Measurements from ENCODE around the gene APOBEC2. TPM values are rescaled to one million over a fixed set of nuclear protein-coding genes. Genes with fewer than 3 reads are reported as not detected.

The APOBEC2 gene
- total and polyA plus RNA-seq, 9 of the 15 experiments (the other 6 are each of a cell fraction or from before 2014, with no cell fraction given): 0.25 to 1.6 TPM; not detected in 7

GRCh38 chr6:41027799-41028560 is 25.0 kb upstream of the APOBEC2 start (continued):
- TF ChIP-seq YY1 (IDR thresholded peaks at IDR 0.05; ENCODE audit: borderline replicate concordance in 1 of 3, control insufficient read depth in 1 of 3, extremely low read depth in 1 of 3, insufficient read depth in 3 of 3, insufficient read length in 1 of 3, insufficient replicate concordance in 2 of 3, low read depth in 1 of 3, low read length in 2 of 3) (peak in 1 of 3 experiments; percentile 51), ZNF232 (CRISPR knock-in tag; IDR thresholded peaks at IDR 0.05) (no peak), ZNF512 (tag; IDR thresholded peaks at IDR 0.05) (no peak), ZFP36 (IDR thresholded peaks at IDR 0.05; ENCODE audit: low read depth, low read length, partially characterized antibody) (peak; percentile 6), ZNF780A (CRISPR knock-in tag; IDR thresholded peaks at IDR 0.05) (no peak), ZBTB1 (CRISPR knock-in tag; IDR thresholded peaks at IDR 0.05; ENCODE audit: borderline replicate concordance, low read depth) (no peak), NR4A1 (CRISPR knock-in tag; IDR thresholded peaks at IDR 0.05) (no peak), NR4A1 (tag; IDR thresholded peaks at IDR 0.05) (0 out of 2 replicates have a peak, but pooled peaks have one; percentile 36), MAZ (CRISPR knock-in tag; conservative IDR thresholded peaks at IDR 0.05 in 1 of 2, IDR thresholded peaks at IDR 0.05 in 1 of 2) (peak; percentile 33 to 62; a peak in 2 of 4 replicates), ZNF12 (CRISPR knock-in tag; IDR thresholded peaks at IDR 0.05) (no peak), CXXC5 (CRISPR knock-in tag; IDR thresholded peaks at IDR 0.05) (peak; percentile 54), PRMT5 (CRISPR knock-in tag; IDR thresholded peaks at IDR 0.05) (no peak), ZNF79 (CRISPR knock-in tag; IDR thresholded peaks at IDR 0.05; ENCODE audit: low read depth) (no peak)
- TF ChIP-seq, protein P1, sequence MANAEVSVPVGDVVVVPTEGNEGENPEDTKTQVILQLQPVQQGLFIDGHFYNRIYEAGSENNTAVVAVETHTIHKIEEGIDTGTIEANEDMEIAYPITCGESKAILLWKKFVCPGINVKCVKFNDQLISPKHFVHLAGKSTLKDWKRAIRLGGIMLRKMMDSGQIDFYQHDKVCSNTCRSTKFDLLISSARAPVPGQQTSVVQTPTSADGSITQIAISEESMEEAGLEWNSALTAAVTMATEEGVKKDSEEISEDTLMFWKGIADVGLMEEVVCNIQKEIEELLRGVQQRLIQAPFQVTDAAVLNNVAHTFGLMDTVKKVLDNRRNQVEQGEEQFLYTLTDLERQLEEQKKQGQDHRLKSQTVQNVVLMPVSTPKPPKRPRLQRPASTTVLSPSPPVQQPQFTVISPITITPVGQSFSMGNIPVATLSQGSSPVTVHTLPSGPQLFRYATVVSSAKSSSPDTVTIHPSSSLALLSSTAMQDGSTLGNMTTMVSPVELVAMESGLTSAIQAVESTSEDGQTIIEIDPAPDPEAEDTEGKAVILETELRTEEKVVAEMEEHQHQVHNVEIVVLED (CRISPR knock-in tag; IDR thresholded peaks at IDR 0.05): 0 out of 2 replicates have a peak, but pooled peaks have one; percentile 6
- TF ChIP-seq, protein P2, sequence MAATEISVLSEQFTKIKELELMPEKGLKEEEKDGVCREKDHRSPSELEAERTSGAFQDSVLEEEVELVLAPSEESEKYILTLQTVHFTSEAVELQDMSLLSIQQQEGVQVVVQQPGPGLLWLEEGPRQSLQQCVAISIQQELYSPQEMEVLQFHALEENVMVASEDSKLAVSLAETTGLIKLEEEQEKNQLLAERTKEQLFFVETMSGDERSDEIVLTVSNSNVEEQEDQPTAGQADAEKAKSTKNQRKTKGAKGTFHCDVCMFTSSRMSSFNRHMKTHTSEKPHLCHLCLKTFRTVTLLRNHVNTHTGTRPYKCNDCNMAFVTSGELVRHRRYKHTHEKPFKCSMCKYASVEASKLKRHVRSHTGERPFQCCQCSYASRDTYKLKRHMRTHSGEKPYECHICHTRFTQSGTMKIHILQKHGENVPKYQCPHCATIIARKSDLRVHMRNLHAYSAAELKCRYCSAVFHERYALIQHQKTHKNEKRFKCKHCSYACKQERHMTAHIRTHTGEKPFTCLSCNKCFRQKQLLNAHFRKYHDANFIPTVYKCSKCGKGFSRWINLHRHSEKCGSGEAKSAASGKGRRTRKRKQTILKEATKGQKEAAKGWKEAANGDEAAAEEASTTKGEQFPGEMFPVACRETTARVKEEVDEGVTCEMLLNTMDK (IDR thresholded peaks at IDR 0.05; ENCODE audit: borderline replicate concordance, insufficient read depth, low read depth, low read length, poor library complexity, severe bottlenecking): peak; percentile 57
- TF ChIP-seq, protein P3, sequence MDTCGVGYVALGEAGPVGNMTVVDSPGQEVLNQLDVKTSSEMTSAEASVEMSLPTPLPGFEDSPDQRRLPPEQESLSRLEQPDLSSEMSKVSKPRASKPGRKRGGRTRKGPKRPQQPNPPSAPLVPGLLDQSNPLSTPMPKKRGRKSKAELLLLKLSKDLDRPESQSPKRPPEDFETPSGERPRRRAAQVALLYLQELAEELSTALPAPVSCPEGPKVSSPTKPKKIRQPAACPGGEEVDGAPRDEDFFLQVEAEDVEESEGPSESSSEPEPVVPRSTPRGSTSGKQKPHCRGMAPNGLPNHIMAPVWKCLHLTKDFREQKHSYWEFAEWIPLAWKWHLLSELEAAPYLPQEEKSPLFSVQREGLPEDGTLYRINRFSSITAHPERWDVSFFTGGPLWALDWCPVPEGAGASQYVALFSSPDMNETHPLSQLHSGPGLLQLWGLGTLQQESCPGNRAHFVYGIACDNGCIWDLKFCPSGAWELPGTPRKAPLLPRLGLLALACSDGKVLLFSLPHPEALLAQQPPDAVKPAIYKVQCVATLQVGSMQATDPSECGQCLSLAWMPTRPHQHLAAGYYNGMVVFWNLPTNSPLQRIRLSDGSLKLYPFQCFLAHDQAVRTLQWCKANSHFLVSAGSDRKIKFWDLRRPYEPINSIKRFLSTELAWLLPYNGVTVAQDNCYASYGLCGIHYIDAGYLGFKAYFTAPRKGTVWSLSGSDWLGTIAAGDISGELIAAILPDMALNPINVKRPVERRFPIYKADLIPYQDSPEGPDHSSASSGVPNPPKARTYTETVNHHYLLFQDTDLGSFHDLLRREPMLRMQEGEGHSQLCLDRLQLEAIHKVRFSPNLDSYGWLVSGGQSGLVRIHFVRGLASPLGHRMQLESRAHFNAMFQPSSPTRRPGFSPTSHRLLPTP (IDR thresholded peaks at IDR 0.05; ENCODE audit: borderline replicate concordance, extremely low read depth, insufficient read length): no peak

Data from K562 (cell line).